Measurements from ENCODE around the gene ANKRD50.

GRCh38 chr4:124754681-124755080 is 42.1 kb upstream of the ANKRD50 start:
- TF ChIP-seq CTCF (IDR thresholded peaks at IDR 0.05) (no peak), POLR2A (IDR thresholded peaks at IDR 0.05) (no peak)

Measured in thyroid gland (tissue), 4 donors.